GM12878 (cell line): ENCODE results near the gene RPL36. TPM values are rescaled to one million over a fixed set of nuclear protein-coding genes. Genes with fewer than 3 reads are reported as not detected.

Source experiments
- ATAC-seq: fragments of 200-7000 bp; cut with Tn5 transposase; 3 replicates; pipeline ENCODE4 v1.9.1; 2020; ENCODE audit warnings: mild to moderate bottlenecking, moderate library complexity
- BruUV-seq: library from RNA; stranded (reverse); fragments of 400-500 nt; replicated peaks from 2 replicates; lab custom pipeline; 2021; lab: Mats Ljungman, UMichigan
- CTCF ChIA-PET: fragments of 300-600 bp; sonication (Branson Sonifier 250); formaldehyde crosslinking; extraction: SDS; loops from one replicate; lab custom pipeline; 2021; ENCODE audit warnings: inconsistent platforms; lab: Yijun Ruan, JAX
- POLR2A ChIA-PET: fragments of 350-600 bp; formaldehyde crosslinking; extraction: SDS; loops from one replicate; lab custom pipeline; 2021; ENCODE audit warnings: inconsistent platforms; lab: Charles Lee
- RAD21 ChIA-PET: fragments of 300-600 bp; sonication (Branson Sonifier 250); formaldehyde crosslinking; loops from one replicate; lab custom pipeline; 2023; ENCODE audit warnings: antibody characterized with exemption; ENCODE audit not compliant: unreplicated experiment; lab: Charles Lee
- SMC1A ChIA-PET: fragments of 300-600 bp; sonication (Branson Sonifier 250); formaldehyde crosslinking; loops from one replicate; lab custom pipeline; 2023; ENCODE audit not compliant: unreplicated experiment, uncharacterized antibody; lab: Charles Lee
- DNase-seq: peaks from one replicate; pipeline ENCODE4 v3.0.0-alpha.2; 2011; ENCODE audit warnings: low read depth, low spot score
- FAIRE-seq: peaks from 3 replicates; lab custom pipeline; 2011; peaks lifted over from hg19 to GRCh38; lab: Jason Lieb, UNC
- H2AFZ ChIP-seq: 2 replicates; pipeline ENCODE4 v1.6.0; 2011; ENCODE audit warnings: low read depth, low read length, control low read depth; ENCODE audit not compliant: control insufficient read depth
- H3K27ac ChIP-seq: 2 replicates; pipeline ENCODE4 v1.5.1; 2011; ENCODE audit warnings: control low read depth; ENCODE audit not compliant: control insufficient read depth, insufficient read depth
- H3K27me3 ChIP-seq, 2 experiments: replicated peaks in 1 of 2; 2 replicates each; pipeline versions ENCODE4 v1.6.0 to v1.6.1; 2011; ENCODE audit warnings: low read length in 1 of 2; ENCODE audit not compliant: control insufficient read depth in 2 of 2, insufficient read depth in 2 of 2
- H3K36me3 ChIP-seq, 2 experiments: 2 replicates each; pipeline ENCODE4 v1.5.1; 2011; ENCODE audit warnings: low read length in 1 of 2; ENCODE audit not compliant: control insufficient read depth in 2 of 2, insufficient read depth in 2 of 2
- H3K4me1 ChIP-seq: 2 replicates; pipeline ENCODE4 v1.6.1; 2011; ENCODE audit warnings: mild to moderate bottlenecking, low read length, moderate library complexity, mixed read lengths; ENCODE audit not compliant: control insufficient read depth, insufficient read depth
- H3K4me2 ChIP-seq: 2 replicates; pipeline ENCODE4 v1.6.0; 2011; ENCODE audit warnings: control low read depth; ENCODE audit not compliant: control insufficient read depth, insufficient read depth
- H3K4me3 ChIP-seq: fragments of 200-600 bp; sonication (generic); 2 replicates; pipeline ENCODE4 v1.5.1; 2016
- H3K79me2 ChIP-seq: 2 replicates; pipeline ENCODE4 v1.6.0; 2011; ENCODE audit warnings: low read length; ENCODE audit not compliant: control insufficient read depth, insufficient read depth
- H3K9ac ChIP-seq: 2 replicates; pipeline ENCODE4 v1.8.0; 2011; ENCODE audit warnings: low read length, control low read depth, mixed read lengths; ENCODE audit not compliant: control insufficient read depth, insufficient read depth
- H3K9me3 ChIP-seq: replicated peaks from 3 replicates; pipeline ENCODE4 v1.5.1; 2011; ENCODE audit warnings: mild to moderate bottlenecking, low read length; ENCODE audit not compliant: control insufficient read depth, insufficient read depth
- H4K20me1 ChIP-seq: 2 replicates; pipeline ENCODE4 v1.6.0; 2011; ENCODE audit not compliant: control insufficient read depth, insufficient read depth
- BCL3 ChIP-seq: IDR thresholded peaks from 2 replicates; pipeline ENCODE4 v1.6.1; 2011; ENCODE audit warnings: borderline replicate concordance, low read depth, mild to moderate bottlenecking, moderate library complexity, low read length; ENCODE audit not compliant: insufficient read depth, poor library complexity, severe bottlenecking
- ESRRA ChIP-seq: IDR thresholded peaks from 2 replicates; pipeline ENCODE4 v1.6.1; 2012; ENCODE audit warnings: mild to moderate bottlenecking, low read length, improper control_type of control experiment
- FOXM1 ChIP-seq: IDR thresholded peaks from 2 replicates; pipeline ENCODE4 v1.6.1; 2012; ENCODE audit warnings: low read depth, mild to moderate bottlenecking, inconsistent platforms, low read length, moderate library complexity
- PML ChIP-seq: IDR thresholded peaks from 2 replicates; pipeline ENCODE4 v1.6.1; 2012; ENCODE audit warnings: low read length, inconsistent platforms
- POLR2A ChIP-seq: IDR thresholded peaks from 2 replicates; pipeline ENCODE4 v1.6.1; 2011; ENCODE audit warnings: low read depth, mild to moderate bottlenecking, low read length
- POLR2AphosphoS2 ChIP-seq: IDR thresholded peaks from 2 replicates; pipeline ENCODE4 v1.6.1; 2011; ENCODE audit warnings: low read depth, mild to moderate bottlenecking, low read length, improper control_type of control experiment, moderate library complexity
- POLR2AphosphoS5 ChIP-seq: IDR thresholded peaks from 2 replicates; pipeline ENCODE4 v1.6.1; 2011; ENCODE audit warnings: mild to moderate bottlenecking, low read length, inconsistent platforms
- SMAD5 ChIP-seq: IDR thresholded peaks from 2 replicates; pipeline ENCODE4 v1.6.1; 2016; ENCODE audit warnings: antibody characterized with exemption, low read depth
- TCF12 ChIP-seq: IDR thresholded peaks from 2 replicates; pipeline ENCODE4 v1.6.1; 2011; ENCODE audit warnings: low read depth, mild to moderate bottlenecking, low read length
- ZBED1 ChIP-seq: IDR thresholded peaks from 2 replicates; pipeline ENCODE4 v1.6.1; 2016; ENCODE audit warnings: borderline replicate concordance
- ZNF384 ChIP-seq: IDR thresholded peaks from 2 replicates; pipeline ENCODE4 v1.6.1; 2012; ENCODE audit warnings: low read depth, mild to moderate bottlenecking, low read length, improper control_type of control experiment, borderline replicate concordance
- ZNF592 ChIP-seq: fragments of 450-650 bp; IDR thresholded peaks from 2 replicates; pipeline ENCODE4 v1.6.1; 2017; ENCODE audit warnings: mild to moderate bottlenecking, moderate library complexity
- WGBS: methylation state at CpG from one replicate; pipeline ENCODE4 v1.1.6; 2016; ENCODE audit warnings: low lambda C conversion rate; ENCODE audit not compliant: insufficient replicate concordance, insufficient coverage; ENCODE audit errors: missing lambda C conversion rate; 5-methylcytosine and 5-hydroxymethylcytosine counted together
- in situ Hi-C: fragments of 300-500 bp; cut with MboI; formaldehyde crosslinking; loops from 9 replicates; pipeline ENCODE4 v1.14.3; 2018; ENCODE audit warnings: mixed read lengths
- intact Hi-C: fragments of 100-400 bp; cut with micrococcal nuclease; formaldehyde crosslinking; loops from one replicate; pipeline ENCODE4 v1.14.2; 2022; ENCODE audit not compliant: unreplicated experiment
- polyA plus RNA-seq, 11 experiments: library from polyadenylated mRNA; depleted of rRNA in 4 of 11; unstranded in 6 of 11; stranded (reverse) in 5 of 11; fragments of >200 nt; fragmentation: Nextera tagmentation in 4 of 11; fragmentation: Illumina TruSeq in 1 of 11; extraction: Ambion mirVana in 4 of 11; extraction: Trizol in 1 of 11; gene quantifications; 1 replicate in 1 of 11; 2 replicates in 10 of 11; pipeline versions ENCODE4 v1.2.1 to v1.2.3, GENCODE V29; 2011 to 2016; ENCODE audit warnings: inconsistent platforms in 2 of 11, missing spikeins in 2 of 11, low read depth in 1 of 11
- total RNA-seq, 4 experiments: library from RNA; depleted of rRNA in 3 of 4; stranded (reverse); fragments of >200 nt in 3 of 4; fragmentation: Illumina TruSeq in 1 of 4; extraction: Trizol in 1 of 4; gene quantifications; 2 replicates each; pipeline versions ENCODE4 v1.2.1 to v1.2.3, GENCODE V29; 2013 to 2021
- TF ChIP-seq, protein P1 (sequence below): fragments of 450-650 bp; formaldehyde crosslinking; IDR thresholded peaks from 2 replicates; pipeline ENCODE4 v1.4.0; 2020; ENCODE audit warnings: mild to moderate bottlenecking, moderate library complexity

The RPL36 gene
- total and polyA plus RNA-seq, 10 of the 15 experiments (the other 5 are each of a cell fraction or from before 2014, with no cell fraction given): 374 to 4,942 (median 2,053) TPM

GRCh38 chr19:5691822-5692722 lies 2.0 kb downstream of the RPL36 start:
- WGBS: 12% methylated on average over 42 of the region's 42 CpGs
- Histone ChIP-seq H3K27ac (peak overlapping the region; percentile 94; the same call in 1 of the 2 replicates), H3K79me2 (peaks cover 49% of the 10 kb centered on the region), H3K9me3 (no peaks in the 10 kb centered on the region; the same call in 2 of the 3 replicates), H2AFZ (no peak overlapping the region), H3K4me1 (peaks cover 10% of the 10 kb centered on the region), H3K4me3 (peak overlapping the region; percentile 94), H3K4me2 (peak overlapping the region; percentile 64), H3K36me3 (peaks cover 9 to 52% of the 10 kb centered on the region in 2 experiments; a peak in 3 of 4 replicates), H3K27me3 (no peaks in the 10 kb centered on the region), H4K20me1 (no peaks in the 10 kb centered on the region; the same call in none of the 2 replicates), H3K9ac (peak overlapping the region; percentile 98)
- no TSS peak for BruUV-seq
- peak; percentile 31 for TF ChIP-seq BCL3
- TF ChIP-seq POLR2AphosphoS5: peak; percentile 47
- no peak for TF ChIP-seq ZNF592
- 0 out of 2 replicates have a peak, but pooled peaks have one; percentile 47 for TF ChIP-seq SMAD5
- TF ChIP-seq FOXM1: 0 out of 2 replicates have a peak, but pooled peaks have one; percentile 35
- TF ChIP-seq TCF12: no peak
- 0 out of 2 replicates have a peak, but pooled peaks have one; percentile 36 for TF ChIP-seq PML
- TF ChIP-seq, protein P1, sequence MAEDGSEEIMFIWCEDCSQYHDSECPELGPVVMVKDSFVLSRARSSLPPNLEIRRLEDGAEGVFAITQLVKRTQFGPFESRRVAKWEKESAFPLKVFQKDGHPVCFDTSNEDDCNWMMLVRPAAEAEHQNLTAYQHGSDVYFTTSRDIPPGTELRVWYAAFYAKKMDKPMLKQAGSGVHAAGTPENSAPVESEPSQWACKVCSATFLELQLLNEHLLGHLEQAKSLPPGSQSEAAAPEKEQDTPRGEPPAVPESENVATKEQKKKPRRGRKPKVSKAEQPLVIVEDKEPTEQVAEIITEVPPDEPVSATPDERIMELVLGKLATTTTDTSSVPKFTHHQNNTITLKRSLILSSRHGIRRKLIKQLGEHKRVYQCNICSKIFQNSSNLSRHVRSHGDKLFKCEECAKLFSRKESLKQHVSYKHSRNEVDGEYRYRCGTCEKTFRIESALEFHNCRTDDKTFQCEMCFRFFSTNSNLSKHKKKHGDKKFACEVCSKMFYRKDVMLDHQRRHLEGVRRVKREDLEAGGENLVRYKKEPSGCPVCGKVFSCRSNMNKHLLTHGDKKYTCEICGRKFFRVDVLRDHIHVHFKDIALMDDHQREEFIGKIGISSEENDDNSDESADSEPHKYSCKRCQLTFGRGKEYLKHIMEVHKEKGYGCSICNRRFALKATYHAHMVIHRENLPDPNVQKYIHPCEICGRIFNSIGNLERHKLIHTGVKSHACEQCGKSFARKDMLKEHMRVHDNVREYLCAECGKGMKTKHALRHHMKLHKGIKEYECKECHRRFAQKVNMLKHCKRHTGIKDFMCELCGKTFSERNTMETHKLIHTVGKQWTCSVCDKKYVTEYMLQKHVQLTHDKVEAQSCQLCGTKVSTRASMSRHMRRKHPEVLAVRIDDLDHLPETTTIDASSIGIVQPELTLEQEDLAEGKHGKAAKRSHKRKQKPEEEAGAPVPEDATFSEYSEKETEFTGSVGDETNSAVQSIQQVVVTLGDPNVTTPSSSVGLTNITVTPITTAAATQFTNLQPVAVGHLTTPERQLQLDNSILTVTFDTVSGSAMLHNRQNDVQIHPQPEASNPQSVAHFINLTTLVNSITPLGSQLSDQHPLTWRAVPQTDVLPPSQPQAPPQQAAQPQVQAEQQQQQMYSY (CRISPR knock-in tag): no peak
- TF ChIP-seq ZBED1: 0 out of 2 replicates have a peak, but pooled peaks have one; percentile 20
- TF ChIP-seq POLR2A: peak; percentile 64
- TF ChIP-seq ZNF384: no peak
- peak; percentile 68; the same call in 1 of the 2 replicates for TF ChIP-seq POLR2AphosphoS2
- no peak for TF ChIP-seq ESRRA
- intact Hi-C loops (loop anchor here (2.0 kb wide), 2 partner anchors 29 to 99 kb away; partner anchors contain the start of genes CATSPERD, DUS3L and LONP1), in situ Hi-C loops (no loop called here)
- no peak for DNase-seq
- ChIA-PET CTCF (interaction anchor here (3.7 kb wide), 1 partner anchor 27 kb away, joined by 74 read pairs; the partner anchor contains the start of genes CATSPERD and LONP1), RAD21 (no interaction called here), SMC1A (no interaction called here), POLR2A (interaction anchor here (1.4 to 1.7 kb wide), 2 partner anchors 10 to 26 kb away, joined by 6 to 9 read pairs; no protein-coding TSS in a partner anchor)
- FAIRE-seq: no peak
- no peak for ATAC-seq
